HG03045 (cell line): ENCODE data around the gene QPCT.
"Not testable (repeated sequence)": the region's sequence is repeated elsewhere in the genome, so short reads cannot be mapped to it uniquely, and the experiment has no call there.

Experiments used
- ATAC-seq: cut with Tn5 transposase; IDR thresholded peaks from one replicate; pipeline ENCODE4 v1.9.1; 2021; ENCODE audit warnings: mild to moderate bottlenecking, moderate library complexity; ENCODE audit not compliant: unreplicated experiment

The QPCT gene

DNA sequence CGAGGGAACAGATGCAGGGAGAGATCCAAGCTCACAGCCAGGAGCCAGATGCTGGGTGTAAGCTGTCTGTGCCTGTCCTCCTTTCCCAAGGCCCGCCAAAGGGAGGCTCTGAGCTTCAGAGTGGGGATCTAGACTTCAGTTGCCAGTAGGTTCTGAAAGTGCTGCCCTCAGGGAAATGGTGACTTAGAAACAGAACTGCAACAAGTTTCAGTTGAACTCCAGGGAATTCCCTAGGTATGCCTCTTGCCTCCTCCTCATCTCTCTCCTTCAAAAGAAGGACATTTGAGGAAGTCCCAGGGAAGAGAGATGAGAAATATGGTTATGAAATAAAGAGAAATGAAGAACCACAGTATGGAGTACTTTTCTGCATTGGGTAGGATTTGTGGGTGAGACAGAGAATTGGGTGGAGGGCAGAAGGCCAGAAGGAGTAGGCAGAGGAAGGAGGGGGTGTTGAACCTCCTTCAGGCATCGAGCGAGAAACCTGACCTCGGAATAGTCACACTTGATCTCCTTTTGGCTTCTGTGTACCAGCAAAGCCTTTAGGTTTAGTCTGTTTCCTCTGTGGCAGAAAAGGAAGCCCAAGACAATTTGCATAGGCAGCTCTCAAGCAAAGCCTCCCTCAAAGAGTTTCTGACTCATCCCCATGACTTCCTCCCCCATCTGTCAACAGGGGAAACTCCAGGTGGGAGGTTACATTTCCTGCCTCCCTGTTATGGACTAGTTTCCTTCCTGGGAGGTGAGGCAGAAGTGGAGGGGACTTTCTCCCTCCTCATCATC, 45.7 kb downstream of the QPCT start:
- ATAC-seq: peak; percentile 93

DNA sequence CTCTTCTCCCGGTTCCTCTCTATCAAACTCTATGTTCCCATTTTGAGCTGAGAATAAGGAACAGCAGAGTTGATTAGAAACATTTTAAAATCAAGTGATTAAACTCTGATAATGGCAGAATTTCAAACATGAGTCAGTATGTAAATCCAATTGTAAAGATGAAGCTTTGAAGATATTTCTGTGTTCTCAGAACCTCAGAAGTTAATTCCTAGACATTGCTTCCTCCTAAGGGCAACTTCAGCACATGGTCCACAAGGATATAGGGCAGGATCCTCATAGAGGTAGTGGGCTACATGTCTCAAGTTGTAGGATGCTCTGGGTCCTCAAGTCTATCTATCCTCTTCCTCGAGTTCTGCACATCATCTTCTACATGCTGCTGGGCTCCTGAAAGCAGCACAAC, 46.3 kb downstream of the QPCT start:
- no peak for ATAC-seq

DNA sequence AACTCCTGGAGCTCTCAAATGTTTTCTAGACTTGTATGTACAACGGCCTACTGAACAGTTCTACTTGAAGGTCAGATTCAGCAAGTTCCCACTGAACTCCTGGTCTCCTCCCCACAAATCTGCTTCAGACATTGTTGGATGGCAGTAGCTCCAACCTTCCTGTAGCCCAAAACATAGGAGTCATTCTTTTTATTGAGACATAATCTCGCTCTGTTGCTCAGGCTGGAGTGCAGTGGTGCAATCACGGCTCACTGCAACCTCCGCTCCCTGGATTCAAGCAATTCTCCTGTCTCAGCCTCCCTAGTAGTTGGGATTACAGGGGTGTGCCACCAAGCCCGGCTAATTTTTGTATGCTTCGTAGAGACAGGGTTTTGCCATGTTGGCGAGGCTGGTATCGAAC, 47.3 kb downstream of the QPCT start:
- no peak for ATAC-seq

DNA sequence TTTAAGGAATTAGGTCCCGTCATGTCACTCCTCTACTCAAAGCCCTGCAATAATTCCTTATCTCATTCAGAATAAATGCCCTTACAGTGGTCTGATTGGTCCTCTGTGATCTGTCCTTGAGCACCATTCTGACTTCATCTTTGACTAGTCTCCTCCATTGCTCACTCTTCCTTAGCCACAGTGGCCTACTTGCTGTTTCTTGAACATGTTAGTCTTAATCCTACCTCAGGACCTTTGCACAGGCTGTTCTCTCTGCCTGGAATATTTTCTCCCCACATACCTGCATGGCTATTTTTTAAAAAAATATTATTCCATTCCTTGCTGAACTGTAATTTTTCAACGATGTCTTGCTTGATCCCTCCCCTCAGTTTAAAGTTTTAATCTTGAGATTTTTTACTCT, 48.0 kb downstream of the QPCT start:
- ATAC-seq: no peak

DNA sequence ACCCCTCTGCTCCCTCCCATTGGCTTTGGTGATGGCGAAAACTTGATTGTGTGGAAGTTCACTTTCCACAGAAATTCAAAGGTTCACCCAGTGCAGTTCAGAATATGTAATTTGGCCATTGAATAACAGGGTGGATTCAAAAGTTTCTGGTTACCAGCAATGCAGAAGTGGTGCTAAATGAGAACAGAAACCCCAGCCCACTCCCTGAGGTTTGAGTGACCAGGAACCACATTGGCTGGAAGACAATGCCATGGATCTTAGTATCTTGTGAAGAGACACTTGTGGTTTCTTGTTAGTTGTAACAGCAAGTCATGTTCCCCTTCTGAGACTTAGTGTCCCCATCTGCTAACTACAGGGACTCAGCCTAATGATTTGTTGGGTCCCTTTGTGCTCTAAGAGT, 49.8 kb downstream of the QPCT start:
- no peak for ATAC-seq

DNA sequence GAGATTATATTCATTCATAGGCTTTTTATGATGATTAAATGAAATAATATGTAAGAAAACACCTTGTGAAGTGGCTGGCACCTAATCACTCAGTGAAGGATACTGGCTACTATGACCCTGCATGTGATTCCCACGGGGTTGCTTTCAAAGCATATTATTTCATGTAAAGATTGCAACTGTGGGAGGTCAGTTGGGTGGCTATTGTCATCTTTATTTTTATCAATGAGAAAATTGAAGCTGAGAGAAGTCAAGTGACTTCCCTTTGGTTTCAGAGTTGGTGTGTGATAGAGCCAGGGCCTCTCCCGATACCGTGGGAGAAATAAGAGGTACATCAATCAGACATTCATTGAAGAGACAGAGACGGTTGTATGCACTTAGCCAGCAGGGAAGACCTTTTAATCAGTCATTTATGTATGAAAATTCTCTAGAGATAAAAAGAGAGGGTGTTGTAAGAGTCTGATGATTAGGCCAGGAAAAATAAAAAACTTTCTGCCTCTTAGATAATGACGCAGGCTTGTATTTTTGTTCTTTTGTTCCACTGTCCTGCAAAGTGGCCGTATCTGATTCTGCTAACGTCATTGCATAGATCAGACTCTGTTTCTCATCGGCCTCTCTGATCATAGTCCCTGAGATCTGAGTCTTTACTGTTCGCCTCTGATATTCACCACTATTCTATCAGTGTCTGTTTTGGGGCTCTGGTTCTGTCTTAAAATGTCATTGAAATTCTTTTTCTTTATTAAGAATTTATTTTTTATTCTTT, 50.5 kb downstream of the QPCT start:
- no peak for ATAC-seq

DNA sequence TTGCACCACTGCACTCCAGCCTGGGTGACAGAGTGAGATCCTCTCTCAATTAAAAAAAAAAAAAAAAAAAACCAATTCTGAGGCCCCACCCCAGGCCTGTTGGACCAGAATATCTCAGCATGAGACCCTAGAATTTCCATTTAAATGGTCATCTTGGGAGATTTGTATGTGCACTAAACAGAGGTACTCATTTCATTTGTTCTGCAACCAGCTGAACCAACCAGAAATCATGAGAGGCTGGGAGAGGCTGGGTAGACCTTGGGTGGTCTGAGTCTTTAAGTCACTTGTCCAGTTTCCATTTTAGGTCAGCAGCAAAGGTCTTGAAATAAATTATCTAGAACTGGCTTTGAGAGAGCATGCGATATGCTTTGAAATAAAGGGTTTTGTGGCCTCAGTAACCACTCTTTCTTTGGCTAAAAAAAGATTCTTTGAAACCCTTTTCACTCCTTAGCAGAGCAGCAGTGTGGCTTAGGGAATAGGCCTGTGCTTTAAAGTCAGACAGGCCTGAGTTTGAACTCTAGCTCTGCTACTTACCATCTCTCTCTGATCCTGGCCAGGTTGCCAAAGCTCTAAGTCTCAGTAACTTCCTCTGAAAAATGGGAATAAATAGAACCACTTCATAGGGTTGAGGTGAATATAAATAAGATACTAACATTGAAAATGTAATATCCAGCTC, 52.6 kb downstream of the QPCT start:
- no peak for ATAC-seq

DNA sequence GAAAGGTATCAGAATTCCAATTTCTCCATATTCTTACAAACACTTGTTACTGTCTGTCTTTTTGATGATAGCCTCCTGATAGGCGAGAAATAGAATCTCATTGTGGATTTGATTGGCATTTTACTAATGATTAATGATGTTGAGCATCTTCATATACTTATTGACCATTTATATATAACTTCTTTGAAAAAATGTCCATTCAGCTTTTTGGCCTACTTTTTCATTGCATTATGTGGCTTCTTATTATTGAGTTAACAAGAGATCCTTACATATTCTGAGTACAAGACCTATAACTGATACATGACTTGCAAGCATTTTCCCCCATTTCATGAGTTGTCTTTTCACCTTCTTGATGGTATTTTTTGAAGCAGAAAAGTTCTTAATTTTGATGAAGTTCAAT, 54.6 kb downstream of the QPCT start:
- ATAC-seq: no peak

DNA sequence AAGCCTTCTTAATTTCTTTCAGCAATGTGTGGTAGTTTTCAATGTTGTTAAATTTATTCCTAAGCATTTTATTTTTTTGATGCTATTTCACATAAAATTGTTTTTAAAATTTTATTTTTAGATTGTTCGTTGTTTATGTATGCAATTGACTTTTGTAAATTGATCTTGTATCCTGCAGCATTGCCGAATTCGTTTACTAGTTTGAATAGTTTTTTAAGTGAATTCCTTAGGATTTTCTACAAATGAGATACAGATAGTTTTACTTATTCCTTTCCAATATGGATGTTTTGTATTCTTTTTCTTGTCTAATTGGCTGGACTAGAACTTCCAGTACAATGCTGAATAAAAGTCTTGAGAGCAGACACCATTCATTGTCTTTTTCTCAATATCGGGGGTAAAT, 55.6 kb downstream of the QPCT start:
- ATAC-seq: no peak

DNA sequence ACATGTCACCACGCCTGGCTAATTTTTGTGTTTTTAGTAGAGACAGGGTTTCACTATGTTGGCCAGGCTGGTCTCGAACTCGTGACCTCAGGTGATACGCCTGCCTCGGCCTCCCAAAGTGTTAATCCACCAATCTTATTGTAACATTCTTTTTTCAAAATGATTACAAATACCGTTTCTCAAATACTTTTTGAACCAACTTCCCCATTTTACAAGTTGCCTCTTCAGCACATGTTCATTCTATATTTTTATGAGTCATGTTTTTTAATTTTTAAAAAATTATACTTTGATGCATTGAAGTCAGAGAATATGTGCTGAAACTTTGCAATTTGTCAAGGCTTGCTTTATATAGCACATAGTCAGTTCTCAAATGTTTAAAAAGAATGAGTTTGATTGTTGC, 58.2 kb downstream of the QPCT start:
- no peak for ATAC-seq

DNA sequence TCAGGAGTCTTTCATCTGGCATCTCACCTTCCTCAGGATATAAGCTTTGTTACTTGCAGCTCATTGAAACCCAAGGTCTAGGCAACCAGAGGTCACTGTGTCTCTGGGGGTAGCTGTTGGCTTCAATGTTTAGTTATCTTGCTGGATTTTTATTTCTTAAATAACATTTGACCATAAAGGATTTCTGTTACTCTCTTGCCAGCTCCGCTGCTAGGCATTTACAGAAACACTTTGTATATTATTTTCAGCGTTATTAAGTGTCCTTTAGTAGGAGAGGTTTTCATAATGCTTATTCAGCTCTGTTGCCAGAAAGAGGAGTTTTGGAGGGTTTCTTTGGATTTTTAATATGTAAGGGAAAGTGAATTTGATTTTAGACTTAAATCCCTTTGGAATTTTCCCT, 61.4 kb downstream of the QPCT start:
- no peak for ATAC-seq

DNA sequence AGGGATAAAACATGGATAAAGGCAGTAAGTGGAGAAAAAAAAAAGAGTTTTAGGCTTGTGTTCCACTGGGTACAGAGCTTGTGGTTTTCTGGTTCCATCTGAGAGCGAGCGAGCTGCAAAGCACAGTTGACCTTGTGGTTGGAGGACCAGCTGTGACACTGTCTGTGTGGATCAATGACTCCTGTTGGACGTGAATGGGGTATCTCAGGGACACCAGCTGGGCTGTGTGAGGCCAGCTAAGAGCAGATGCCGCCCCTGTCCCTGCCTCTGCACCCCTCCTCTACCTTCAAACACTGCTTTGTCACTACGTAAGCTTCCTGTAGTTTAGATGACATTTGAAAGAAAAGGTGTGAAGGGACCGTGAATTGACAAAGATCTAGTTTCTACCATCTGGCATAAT, 67.8 kb downstream of the QPCT start:
- no peak for ATAC-seq

DNA sequence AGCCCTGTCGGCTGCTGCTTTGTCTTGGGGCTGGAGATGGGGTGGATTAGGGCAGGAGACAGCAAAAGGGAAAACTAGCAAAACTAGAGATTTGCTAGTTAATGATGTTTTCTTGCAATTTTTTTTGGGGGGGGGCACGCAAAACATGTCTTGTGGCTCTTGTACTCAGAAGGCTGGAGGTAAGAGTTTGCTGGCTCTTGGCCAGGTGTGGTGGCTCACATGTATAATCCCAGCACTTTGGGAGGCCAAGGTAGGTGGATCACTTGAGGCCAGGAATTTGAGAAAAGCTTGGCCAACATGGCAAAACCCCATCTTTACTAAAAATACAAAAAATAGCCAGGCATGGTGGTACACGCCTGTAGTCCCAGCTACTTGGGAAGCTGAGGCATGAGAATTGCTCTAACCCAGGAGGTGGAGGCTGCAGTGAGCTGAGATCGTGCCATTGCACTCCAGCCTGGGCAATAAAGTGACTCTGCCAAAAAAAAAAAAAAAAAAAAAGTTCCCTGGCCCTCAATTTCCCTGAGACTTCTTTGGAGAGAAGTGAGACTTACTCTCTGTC, 69.6 kb downstream of the QPCT start:
- ATAC-seq: not testable (repeated sequence)

DNA sequence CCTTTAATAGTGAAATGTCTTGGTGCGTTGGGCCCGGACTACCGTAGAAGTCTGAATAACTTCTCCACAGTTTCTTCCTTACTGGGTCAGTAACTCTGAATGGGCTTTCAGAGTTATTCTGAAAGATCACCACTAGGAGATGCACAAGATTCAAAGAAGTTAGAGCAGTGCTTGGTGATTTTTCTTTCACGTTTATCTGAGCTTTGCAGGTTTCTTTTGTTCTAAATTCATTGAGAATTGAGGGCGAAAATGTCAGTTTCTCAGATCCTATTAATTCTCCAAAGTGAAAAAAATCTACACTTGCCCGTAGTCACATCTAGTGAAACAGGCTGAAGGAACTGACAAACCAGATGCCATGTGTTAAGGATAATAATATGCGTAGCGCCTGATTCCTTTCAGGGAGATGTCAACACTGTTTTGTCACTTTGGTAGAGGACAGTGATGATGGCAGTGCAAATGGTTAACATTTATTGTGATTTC, 70.1 kb downstream of the QPCT start:
- ATAC-seq: no peak

DNA sequence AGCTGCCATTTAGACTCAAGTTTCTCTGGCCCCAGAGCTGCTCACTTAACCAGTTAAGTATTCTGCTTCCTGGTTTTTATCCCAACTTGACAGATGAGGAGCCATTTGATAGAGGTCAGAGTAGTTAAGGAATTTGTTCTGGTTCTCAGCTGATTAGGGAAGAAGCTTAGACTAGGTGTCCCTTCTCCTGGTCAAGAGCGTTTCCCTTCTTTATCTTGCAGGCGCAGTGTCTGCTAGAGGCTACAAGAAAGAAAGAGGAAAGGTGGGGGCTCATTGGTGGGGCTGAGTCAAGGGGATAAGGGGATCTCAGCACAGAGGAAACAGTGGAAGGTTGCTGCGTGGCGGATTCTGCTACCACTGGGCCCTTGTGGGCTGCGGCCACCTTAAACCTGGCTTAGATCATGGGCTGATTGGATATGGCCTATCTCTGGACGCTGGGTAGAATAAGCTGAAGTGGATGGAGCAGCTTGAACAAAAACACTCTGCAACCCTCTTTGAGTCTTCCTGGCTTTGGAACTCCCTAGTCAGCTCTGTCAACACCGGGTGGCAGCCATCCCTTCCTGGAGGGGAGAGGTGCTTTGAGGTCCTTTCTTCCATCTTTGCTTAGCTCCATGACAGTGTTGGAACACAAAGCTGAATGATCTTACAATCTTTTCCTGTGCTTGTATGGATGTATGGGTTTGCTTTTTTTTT, 70.8 kb downstream of the QPCT start:
- ATAC-seq: no peak

DNA sequence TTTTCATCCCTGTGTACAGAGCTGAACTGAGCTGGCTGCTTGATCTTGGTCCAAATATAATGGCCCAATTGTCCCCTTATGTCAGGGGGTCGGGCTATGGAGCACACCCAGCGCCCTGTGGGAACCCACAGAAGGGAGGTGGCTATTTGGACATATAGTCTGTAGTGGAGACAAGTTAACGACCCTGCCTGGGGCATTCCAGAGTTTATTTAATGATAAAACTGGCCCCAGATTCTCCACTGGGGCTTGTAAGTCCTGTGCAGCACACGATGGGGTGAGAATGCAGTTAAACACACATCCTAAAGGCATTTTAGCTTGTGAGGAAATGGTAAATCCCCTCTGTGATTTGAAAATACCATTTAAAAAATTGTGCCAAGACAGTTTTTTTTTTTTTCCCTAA, 72.9 kb downstream of the QPCT start:
- no peak for ATAC-seq

DNA sequence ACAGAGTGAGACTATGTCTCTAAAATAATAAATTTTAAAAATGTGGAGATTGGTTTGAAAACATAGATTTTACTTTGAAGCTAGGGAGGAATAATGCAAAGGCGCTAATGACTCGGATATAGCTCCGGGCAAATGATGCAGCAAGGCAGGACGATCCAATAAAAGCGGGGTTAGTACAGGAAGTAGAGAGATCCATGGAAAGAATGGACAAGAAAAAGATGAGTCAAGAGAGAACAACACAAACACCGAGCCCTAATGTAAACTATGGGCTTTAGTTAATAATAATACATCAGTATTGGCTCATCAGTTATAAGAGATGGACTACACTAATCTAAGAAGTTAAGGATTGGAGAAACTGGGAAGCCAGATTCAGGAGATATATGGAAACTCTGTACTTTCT, 74.5 kb downstream of the QPCT start:
- ATAC-seq: no peak

DNA sequence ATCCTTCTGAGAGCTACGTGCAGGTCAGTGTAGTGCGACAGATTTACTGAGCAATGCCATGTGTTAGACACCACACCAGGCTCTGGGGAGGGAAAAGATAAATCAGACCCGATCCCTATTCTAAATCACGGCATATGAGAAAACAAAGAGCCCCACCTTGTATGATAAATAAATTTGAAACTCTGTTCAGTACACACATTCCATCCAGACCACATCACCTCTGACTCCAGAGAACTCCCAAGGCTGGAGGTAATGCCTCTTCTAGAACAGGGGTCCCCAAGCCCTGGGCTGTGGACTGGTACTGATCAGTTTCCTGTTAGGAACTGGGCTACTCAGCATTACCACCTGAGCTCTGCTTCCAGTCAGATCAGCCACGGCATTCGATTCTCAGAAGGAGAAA, 77.3 kb downstream of the QPCT start:
- ATAC-seq: no peak

DNA sequence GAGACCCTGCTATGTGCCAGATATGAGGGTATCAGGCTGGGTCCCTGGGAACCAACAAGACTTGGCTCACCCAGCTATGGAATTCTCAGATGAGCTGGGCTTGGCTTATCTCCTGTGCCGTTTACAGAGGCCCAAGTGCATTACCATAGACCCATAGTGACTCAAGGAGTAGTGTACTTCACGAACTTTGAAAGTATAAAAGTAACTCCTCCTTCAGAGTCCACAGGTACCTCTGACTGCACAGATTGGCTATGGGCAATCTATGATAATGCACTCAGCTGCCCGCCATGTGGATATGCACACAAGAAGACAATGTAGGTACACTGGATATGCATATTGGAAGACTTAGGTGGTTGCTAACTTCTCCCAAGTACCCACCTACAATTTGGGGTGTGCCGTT, 78.4 kb downstream of the QPCT start:
- ATAC-seq: no peak
